ENCODE measurements around the gene FIZ1.
A peak's percentile ranks its signal among the peaks of the same experiment; 100 is the strongest.

The FIZ1 gene

GRCh38 chr19:55635334-55635717 is 36.0 kb upstream of the FIZ1 start:
- DNase-seq: no peak

DNA sequence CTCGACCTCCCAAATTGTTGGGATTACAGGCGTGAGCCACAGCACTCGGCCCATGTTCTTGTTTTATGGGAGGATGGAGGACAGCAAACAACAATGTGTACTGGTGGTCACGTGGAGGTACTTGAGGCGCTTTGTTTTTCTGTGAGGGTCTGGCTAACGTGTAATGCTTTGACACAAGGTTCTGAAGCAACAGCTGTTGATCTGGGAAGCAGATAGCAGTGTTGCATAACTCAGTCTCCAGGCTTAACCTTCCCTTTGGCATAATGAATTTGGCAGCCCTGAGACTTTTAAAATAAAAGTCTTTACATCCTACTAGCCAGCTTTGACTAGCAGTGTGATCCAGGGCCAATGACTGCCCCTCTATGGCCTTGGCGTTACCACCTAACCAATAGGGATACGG is 34.5 kb upstream of the FIZ1 start:
- DNase-seq: no peak

GRCh38 chr19:55632463-55632834 is 33.1 kb upstream of the FIZ1 start:
- DNase-seq: peak; percentile 88 to 94

GRCh38 chr19:55626350-55626749 is 27.0 kb upstream of the FIZ1 start:
- DNase-seq: peak in 1 of 2 donors; percentile 37

- DNase-seq: no peak
Measured at GRCh38 chr19:55625004-55625326, 25.6 kb upstream of the FIZ1 start.

DNA sequence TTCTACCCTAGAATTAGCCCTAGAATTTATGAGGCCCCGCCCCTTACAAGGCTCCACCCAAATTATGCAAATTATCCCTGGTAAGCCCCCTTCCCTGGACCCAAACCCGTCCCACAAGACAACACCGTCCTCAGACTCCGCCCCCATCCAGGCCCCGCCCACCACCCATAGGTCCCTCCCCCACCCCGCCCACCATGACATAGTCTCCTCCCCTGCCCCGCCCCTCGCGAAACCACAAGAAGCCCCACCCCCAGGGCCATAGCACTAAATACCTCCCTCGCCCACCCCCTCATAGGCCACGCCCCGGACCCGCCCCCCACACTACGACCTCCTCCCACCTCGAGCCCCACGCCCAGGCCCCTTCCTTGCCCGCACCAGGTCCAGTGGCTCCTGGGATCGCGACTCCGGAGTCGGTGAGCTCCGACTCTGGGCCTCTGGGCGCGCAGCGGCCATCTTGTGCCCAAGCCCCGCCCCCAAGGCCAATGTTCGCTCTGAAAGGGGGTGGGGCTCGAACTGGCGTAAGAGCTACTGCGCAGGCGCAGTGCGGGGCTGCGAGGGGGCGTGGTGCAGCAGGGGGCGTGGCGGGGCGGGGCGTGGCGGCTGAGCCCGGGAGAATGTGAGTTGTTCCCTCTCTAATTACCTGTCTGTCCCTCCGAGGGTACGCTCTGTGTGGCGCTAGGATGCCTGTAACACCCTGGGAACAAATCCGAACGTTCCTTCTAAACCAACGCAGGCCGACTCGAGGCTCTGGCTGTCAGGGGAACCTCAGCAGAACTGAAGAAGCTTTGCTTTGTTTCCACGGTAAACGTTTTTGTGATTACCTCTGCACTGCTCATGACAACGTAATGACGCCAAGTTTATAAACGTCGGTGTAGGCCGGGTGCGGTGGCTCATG is 25.0 kb upstream of the FIZ1 start, which contains the start of gene ZNF784:
TSS of gene ZNF784 (minus strand) at position 458 of the 895 bp plus-strand sequence. CDS start at position 453, 5 bp downstream.
- peak; percentile 92 to 96 for DNase-seq

DNA sequence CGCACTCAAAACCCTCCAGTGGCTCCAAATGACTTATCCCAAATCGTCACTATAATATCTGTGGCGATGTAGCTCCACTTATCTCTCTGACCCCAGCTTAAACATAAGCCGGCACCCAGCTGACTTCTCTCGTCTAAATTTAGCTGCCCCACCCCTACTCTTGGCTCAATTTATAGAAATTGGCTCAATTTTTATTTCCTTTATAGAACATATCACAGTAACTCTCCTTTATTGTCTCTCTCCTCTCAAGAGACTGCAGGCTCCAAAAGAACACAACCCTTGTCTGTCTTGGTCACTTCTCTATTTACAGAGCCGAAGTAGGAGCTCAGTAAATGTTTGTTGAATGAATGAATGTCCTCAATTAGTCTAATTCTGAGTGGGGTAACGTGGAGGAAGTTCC is 24.2 kb upstream of the FIZ1 start:
- no peak for DNase-seq

DNA sequence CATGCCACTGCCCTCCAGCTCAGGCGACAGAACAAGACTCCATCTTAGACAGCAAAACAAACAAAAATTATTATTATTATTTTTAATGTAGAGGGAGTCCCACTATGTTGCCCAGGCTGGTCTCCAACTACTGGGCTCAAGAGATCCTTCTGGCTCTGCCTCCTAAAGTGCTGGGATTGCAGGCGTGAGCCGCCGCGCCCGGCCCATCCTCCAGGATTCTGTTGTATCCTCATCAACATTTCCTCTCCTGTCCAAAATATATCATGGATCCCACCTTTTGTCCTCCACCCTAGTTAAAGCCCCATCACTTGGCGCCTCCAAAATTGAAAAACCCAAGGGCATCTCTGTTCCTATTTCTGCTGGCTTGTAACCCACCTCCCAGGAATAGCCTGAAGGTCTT is 23.8 kb upstream of the FIZ1 start:
- no peak for DNase-seq

GRCh38 chr19:55622242-55622969 is 23.1 kb upstream of the FIZ1 start:
- no peak for DNase-seq

DNA sequence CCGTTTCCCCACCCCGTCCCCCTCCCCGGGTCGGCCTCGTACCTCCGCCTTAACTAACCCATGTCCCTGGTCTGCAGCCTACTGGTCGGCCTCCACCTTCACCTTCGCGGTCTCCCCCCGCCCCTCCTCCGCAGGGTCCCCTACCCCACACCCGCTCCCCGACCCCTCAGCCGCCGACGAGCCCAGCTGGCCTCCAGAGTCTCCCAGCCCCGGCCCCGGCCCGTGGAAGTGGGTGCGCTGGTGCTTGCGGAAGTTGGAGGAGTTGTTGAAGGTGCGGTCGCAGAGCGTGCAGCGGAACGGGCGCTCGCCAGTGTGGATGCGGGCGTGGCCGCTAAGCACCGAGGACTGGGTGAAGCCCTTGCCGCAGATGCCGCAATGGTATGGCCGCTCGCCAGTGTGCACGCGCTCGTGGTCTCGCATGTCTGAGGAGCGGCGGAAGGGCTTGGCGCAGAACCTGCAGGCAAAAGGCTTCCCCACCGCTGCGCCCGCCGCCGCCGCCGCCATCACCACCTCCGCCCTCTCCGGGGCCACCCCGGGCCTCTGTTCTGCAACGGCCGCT is 22.4 kb upstream of the FIZ1 start:
- DNase-seq: no peak

GRCh38 chr19:55621205-55621672 is 21.9 kb upstream of the FIZ1 start:
- no peak for DNase-seq

DNA sequence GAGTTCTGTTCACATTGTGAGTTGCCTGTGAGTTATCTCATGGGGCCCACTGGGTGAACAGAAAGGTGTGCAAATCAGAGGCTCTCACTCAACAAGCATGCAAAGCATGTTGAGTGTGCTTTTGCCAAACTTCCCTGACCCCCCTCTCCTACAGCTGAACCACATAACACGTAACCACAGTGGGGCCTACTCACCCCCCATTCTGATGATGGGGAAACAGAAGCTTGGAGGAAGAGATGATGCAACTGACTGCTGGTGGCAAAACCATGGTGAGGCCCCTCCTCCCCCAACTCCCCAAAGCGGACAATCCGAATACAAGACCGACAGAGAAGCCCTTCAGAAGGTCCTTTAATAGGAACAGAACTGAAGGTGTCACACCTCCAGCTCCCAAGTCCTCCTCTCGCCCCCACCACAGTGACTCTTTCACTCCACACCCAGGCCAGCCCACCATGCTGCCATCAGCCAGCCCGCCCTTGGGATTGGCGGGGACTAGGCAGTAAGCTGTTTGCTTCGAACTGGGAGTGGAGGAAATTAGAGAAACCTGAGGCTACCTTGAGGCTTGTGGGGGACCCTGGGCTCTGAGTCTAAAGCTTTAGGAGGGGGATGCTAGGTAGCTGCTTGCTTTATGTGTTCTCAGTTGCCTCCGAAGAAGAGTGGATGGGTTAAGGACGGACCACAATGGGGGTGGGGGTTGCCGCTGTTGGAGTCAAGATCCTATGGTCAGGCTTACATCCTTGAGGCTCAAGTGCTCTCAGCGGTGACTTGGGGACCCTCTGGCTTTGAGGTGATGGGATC is 21.3 kb upstream of the FIZ1 start:
- no peak for DNase-seq

- DNase-seq: no peak
Measured at GRCh38 chr19:55619286-55619685, 20.0 kb upstream of the FIZ1 start.

- no peak for DNase-seq
Measured at GRCh38 chr19:55618426-55618825, 19.1 kb upstream of the FIZ1 start.

- no peak for DNase-seq
Measured at GRCh38 chr19:55617426-55617825, 18.1 kb upstream of the FIZ1 start.

- no peak for DNase-seq
Measured at GRCh38 chr19:55616395-55616875, 17.1 kb upstream of the FIZ1 start.

GRCh38 chr19:55615543-55616394 is 16.5 kb upstream of the FIZ1 start:
- no peak for DNase-seq

- DNase-seq: no peak
Measured at GRCh38 chr19:55614711-55615542, 15.6 kb upstream of the FIZ1 start.

GRCh38 chr19:55613930-55614710 is 14.8 kb upstream of the FIZ1 start:
- DNase-seq: no peak

GRCh38 chr19:55613396-55613795 is 14.1 kb upstream of the FIZ1 start:
- no peak for DNase-seq

Data from stimulated activated CD4-positive, alpha-beta T cell treated with anti-CD3 and anti-CD28 coated beads, Interleukin-2, amount 100 ng/mL, for 48 hours (primary cell).